Measurements from ENCODE around the gene ITGB6. TPM values are rescaled to one million over a fixed set of nuclear protein-coding genes. Genes with fewer than 3 reads are reported as not detected.

Gene ITGB6
- total RNA-seq, 1 experiment from 2014 or later = 7.2 TPM

- no peak overlapping the region for H3K9ac ChIP-seq (ENCODE audit: low read length)
- no peaks in the 10 kb centered on the region for H3K36me3 ChIP-seq (ENCODE audit: low read depth, low read length)
- no peaks in the 10 kb centered on the region for H4K20me1 ChIP-seq (ENCODE audit: low read length)
- ChIA-PET POLR2A (ENCODE audit: unreplicated experiment) (no interaction called here), CTCF (no interaction called here)
- BruUV-seq (replicated peaks) = no TSS peak
- intact Hi-C loops (cut with micrococcal nuclease) = no loop called here
- no peak overlapping the region for H3K4me2 ChIP-seq (ENCODE audit: low read length)
- H2AFZ ChIP-seq (ENCODE audit: low read length) = no peak overlapping the region
- no peak overlapping the region for H3K4me3 ChIP-seq (ENCODE audit: low read length)
- H3K27ac ChIP-seq (ENCODE audit: low read length) = no peak overlapping the region
- TF ChIP-seq EZH2 (IDR thresholded peaks at IDR 0.05; ENCODE audit: low read length, unreplicated experiment) = no peak
- TF ChIP-seq EZH2phosphoT487 (IDR thresholded peaks at IDR 0.05; ENCODE audit: borderline replicate concordance, low read length) = no peak
- no peak for TF ChIP-seq CTCF (conservative IDR thresholded peaks at IDR 0.05; ENCODE audit: low read depth, low read length)
- H3K9me2 ChIP-seq (replicated peaks; ENCODE audit: low read length) = no peaks in the 10 kb centered on the region
- H3K79me2 ChIP-seq (ENCODE audit: low read length) = no peaks in the 10 kb centered on the region
- ATAC-seq = no peak
- H3K27me3 ChIP-seq (ENCODE audit: low read length) = no peaks in the 10 kb centered on the region
- peaks cover 4% of the 10 kb centered on the region for H3F3A ChIP-seq (ENCODE audit: low read length, unreplicated experiment)
- no peaks in the 10 kb centered on the region for H3K9me3 ChIP-seq (ENCODE audit: low read length)
- H3K4me1 ChIP-seq (ENCODE audit: insufficient read depth, low read length) = peaks cover 31% of the 10 kb centered on the region
- DNase-seq = no peak
Measured at GRCh38 chr2:160200921-160201320, 849 bp upstream of the ITGB6 start.

DNA sequence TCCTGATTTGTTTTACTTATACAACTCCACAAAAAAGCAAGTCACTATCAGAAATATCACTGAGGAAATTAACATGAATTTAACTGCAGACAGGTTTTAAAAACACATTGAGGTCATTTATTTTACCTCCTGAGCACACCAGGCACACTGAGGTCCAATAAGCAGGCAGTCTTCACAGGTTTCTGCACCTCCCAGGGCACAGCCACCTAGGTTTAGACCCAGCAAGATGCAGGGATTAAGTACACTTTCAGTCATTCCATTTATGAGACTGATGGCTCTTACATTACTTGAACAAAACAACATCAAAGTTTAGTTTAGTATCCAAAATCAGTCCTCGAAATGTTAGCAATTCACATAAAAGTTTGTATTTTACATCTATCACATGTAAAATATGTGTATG is 1.0 kb downstream of the ITGB6 start:
- no peaks in the 10 kb centered on the region for H3K9me3 ChIP-seq (ENCODE audit: low read length)
- intact Hi-C loops (cut with micrococcal nuclease) = no loop called here
- BruUV-seq (replicated peaks) = no TSS peak
- DNase-seq (no peak), ATAC-seq (no peak)
- no peak overlapping the region for H3K9ac ChIP-seq (ENCODE audit: low read length)
- H3K79me2 ChIP-seq (ENCODE audit: low read length) = no peaks in the 10 kb centered on the region
- H3K27me3 ChIP-seq (ENCODE audit: low read length) = no peaks in the 10 kb centered on the region
- ChIA-PET CTCF (no interaction called here), POLR2A (ENCODE audit: unreplicated experiment) (no interaction called here)
- H3K4me3 ChIP-seq (ENCODE audit: low read length) = peak overlapping the region; percentile 64
- H4K20me1 ChIP-seq (ENCODE audit: low read length) = no peaks in the 10 kb centered on the region
- peaks cover 21% of the 10 kb centered on the region for H3K4me1 ChIP-seq (ENCODE audit: insufficient read depth, low read length)
- no peak overlapping the region for H3K27ac ChIP-seq (ENCODE audit: low read length)
- no peak for TF ChIP-seq CTCF (conservative IDR thresholded peaks at IDR 0.05; ENCODE audit: low read depth, low read length)
- no peak for TF ChIP-seq EZH2phosphoT487 (IDR thresholded peaks at IDR 0.05; ENCODE audit: borderline replicate concordance, low read length)
- TF ChIP-seq EZH2 (IDR thresholded peaks at IDR 0.05; ENCODE audit: low read length, unreplicated experiment) = no peak
- H3K4me2 ChIP-seq (ENCODE audit: low read length) = peak overlapping the region; percentile 85
- H2AFZ ChIP-seq (ENCODE audit: low read length) = no peak overlapping the region
- H3K36me3 ChIP-seq (ENCODE audit: low read depth, low read length) = no peaks in the 10 kb centered on the region
- no peaks in the 10 kb centered on the region for H3F3A ChIP-seq (ENCODE audit: low read length, unreplicated experiment)
- no peaks in the 10 kb centered on the region for H3K9me2 ChIP-seq (replicated peaks; ENCODE audit: low read length)

GRCh38 chr2:160197587-160197986 is 2.5 kb downstream of the ITGB6 start:
- no peak for TF ChIP-seq CTCF (conservative IDR thresholded peaks at IDR 0.05; ENCODE audit: low read depth, low read length)
- no peak for TF ChIP-seq EZH2 (IDR thresholded peaks at IDR 0.05; ENCODE audit: low read length, unreplicated experiment)
- TF ChIP-seq EZH2phosphoT487 (IDR thresholded peaks at IDR 0.05; ENCODE audit: borderline replicate concordance, low read length) = no peak
- Histone ChIP-seq H3K27ac (ENCODE audit: low read length) (no peak overlapping the region), H3K4me2 (ENCODE audit: low read length) (no peak overlapping the region), H3K9ac (ENCODE audit: low read length) (no peak overlapping the region), H3F3A (ENCODE audit: low read length, unreplicated experiment) (no peaks in the 10 kb centered on the region), H3K27me3 (ENCODE audit: low read length) (no peaks in the 10 kb centered on the region), H2AFZ (ENCODE audit: low read length) (no peak overlapping the region), H3K36me3 (ENCODE audit: low read depth, low read length) (no peaks in the 10 kb centered on the region), H3K9me3 (ENCODE audit: low read length) (no peaks in the 10 kb centered on the region), H3K9me2 (replicated peaks; ENCODE audit: low read length) (no peaks in the 10 kb centered on the region), H3K79me2 (ENCODE audit: low read length) (no peaks in the 10 kb centered on the region), H3K4me1 (ENCODE audit: insufficient read depth, low read length) (peaks cover 14% of the 10 kb centered on the region), H3K4me3 (ENCODE audit: low read length) (no peak overlapping the region), H4K20me1 (ENCODE audit: low read length) (no peaks in the 10 kb centered on the region)
- CTCF ChIA-PET = no interaction called here
- ATAC-seq = no peak
- DNase-seq = no peak
- intact Hi-C loops (cut with micrococcal nuclease) = no loop called here
- BruUV-seq (replicated peaks) = no TSS peak
- POLR2A ChIA-PET (ENCODE audit: unreplicated experiment) = no interaction called here
